NCI-H2171 treated with DMSO at 0.1 percent for 48 hours (cell line): ENCODE results near the gene CPA5.
A peak's percentile ranks its signal among the peaks of the same experiment; 100 is the strongest.

Experiments
- DNase-seq: peaks from one replicate; lab custom pipeline; 2025; lab: John Stamatoyannopoulos, UW

The CPA5 gene

GRCh38 chr7:130397051-130397757, 52.6 kb downstream of the CPA5 start:
- DNase-seq, result no peak

DNA sequence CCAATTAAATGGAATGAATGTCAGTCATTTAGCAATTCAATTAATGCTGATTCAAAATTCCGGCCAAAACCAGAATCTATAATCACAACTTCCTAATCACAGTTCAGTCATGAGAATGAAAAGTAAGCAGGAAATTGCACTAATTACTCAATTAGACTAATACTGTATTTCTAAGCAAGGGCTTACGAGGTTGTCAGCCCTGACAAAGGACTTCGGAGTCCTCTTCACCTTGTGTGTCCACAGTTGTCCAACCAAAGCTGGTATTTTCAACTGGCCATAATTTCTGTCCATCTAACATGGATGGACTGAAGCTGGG, 53.1 kb downstream of the CPA5 start:
- DNase-seq, result no peak

DNA sequence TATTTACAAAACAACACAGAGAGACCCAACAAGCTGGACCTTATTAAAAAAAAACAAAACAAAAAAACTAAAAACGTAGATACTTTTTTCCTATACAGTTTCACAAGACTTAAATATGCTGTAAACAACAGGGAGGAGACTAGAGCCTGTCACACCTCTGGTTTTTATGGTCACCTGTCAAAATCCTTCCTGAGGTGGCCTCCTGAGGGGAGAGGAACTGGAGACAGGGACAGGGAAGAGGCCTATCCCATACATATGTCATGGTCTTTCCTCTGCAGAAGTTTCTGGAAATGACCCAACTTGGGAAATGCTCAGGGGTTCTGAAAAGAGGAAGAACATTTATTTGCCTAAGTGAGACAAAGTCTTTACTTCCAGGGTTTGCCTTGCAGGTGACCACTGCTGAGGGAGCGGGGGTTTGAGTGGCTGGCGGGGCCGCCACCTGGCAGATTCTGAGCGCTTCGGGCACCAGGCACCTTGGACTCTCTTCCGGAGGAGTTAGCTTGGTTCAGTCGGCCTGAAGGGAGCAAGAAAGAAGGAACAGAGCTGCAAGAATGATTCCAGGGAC, 54.0 kb downstream of the CPA5 start:
- DNase-seq, result no peak

DNA sequence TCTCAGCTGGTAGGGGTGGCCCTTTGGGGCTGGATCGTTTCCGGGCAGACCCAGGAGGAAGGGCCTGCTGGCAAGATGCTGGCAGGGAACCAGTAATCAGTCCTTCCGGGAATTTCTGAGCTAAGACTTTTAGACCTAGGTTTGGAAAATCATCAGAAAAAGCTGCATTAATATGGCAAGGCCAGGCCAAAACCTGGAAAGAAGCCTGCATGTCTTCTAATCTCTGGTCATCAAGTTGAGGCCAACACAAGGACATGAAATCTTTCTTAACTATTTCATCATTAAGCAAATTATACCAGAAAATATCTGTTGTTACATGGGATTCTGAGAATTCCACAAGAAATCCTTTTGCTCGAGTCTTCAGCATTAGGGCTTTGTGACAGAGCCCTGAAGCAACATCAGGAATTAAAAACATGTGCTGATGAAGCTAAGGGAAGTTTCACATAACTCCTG, 55.5 kb downstream of the CPA5 start:
- no peak for DNase-seq

- DNase-seq, result no peak
Measured at GRCh38 chr7:130401101-130401500, 56.5 kb downstream of the CPA5 start.

DNA sequence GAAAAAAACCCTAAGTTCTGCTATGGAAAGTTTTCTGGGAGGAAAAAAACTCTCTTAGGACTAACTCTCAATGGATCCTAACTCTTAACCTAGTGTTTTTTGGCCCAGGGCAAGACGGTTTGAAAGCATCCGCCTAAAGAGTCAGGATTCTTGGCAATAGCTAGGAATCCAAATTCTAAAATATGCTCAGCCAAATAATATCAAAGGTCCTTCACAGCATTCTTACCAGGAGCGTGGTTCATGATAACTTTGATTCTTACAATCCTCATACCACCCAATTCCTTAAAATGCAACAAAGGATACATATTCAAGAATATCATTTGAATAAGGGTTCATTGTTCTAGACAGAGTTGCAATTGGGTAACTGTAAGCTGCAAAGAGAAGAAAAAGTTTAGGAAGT, 57.0 kb downstream of the CPA5 start:
- DNase-seq, result no peak

DNA sequence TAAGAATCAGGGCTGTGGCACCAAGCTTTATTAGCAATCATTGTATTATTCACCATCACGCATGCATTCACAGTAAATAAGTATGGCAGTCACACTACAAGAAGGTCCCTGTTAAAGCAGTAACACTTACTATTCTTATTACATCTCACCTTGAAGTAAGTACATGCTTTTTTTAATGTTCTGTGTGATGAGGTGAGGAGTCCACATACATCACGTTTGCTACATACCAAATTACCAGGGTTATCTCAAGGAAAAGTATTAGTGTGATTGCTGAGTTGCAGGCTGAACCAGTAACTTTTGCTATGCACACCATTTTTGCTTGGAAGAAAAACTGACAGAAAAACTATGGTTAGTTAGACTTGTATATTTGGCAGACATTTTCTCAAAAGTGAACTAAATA, 60.4 kb downstream of the CPA5 start:
- no peak for DNase-seq

DNA sequence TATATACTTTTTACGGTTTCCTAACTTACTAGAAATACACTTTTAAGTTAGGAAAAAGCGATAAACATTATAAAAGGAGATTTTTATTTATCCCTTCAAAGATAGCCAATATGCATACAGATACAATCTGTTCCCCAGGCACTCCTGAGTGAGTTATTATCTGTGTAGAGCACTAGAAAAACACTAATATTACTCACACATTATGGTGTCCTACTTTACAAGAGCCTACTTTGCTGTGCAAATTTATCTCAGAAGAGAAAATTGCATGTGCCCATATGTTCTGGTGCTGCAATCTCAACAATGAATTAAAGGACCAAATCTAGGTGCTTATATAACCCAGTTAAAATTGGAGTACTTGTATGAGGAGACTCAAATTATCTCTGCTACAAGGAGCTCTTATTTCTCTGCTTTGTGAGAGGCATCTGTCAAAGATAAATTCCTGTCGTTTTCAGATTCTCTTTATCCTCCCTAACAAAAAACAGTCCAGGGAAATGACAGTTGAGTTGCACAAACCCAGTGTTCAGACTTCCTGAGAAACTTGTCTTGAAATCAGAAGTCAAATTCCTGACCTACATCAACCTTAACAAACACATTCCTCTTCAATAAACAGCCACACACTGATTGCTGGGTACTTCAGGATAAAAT, 64.6 kb downstream of the CPA5 start:
- DNase-seq, result peak; percentile 81

DNA sequence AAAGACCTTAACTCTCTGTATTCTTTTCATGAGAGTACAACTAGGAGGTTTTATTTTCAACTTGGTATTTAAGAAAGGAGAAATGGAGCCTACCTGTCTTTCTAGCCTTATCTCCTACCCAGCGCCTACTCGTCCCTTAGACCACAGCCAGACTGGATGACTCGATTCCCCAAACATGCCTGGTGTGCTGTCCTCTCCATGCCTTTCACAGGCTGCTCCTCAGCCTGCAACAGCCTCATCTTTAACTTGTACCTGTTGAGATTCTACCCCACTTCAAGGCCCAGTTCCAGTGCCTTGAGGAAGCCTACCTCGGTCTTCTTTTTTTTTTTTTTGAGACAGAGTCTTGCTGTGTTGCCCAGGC, 65.1 kb downstream of the CPA5 start:
- DNase-seq, result no peak

DNA sequence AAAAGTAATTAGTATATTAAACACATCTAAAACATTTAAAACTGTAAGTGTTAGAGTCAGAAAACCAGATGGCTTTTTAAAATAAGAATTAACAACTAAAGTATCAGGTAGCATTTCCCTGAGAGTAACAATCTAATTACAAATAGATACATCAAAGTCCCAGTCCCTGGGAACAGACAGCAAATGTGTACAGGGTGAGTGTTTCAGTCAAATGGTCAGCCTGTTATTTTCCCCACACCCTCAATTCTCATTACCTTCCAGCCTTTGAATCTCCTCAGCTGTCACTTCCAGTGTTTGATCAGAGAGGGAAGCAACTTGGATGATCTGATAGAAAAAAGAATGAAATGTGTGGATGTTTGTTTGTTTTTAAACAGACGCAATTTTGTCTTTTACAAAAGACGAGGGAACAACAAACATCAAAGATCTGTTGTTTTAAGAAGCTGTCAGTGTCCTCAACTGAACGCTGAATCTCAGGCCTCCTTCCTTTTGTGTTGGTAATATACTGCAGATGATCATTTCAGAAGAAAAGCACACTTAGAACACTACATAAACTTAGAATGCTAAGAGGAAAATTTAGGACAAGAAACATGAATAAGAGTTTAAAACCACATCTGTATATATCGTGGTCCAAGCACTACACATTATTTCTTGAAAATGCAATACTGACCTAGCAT, 66.4 kb downstream of the CPA5 start:
- no peak for DNase-seq

- no peak for DNase-seq
Measured at GRCh38 chr7:130413201-130413600, 68.6 kb downstream of the CPA5 start.

- DNase-seq, result no peak
Measured at GRCh38 chr7:130415006-130415405, 70.4 kb downstream of the CPA5 start.

DNA sequence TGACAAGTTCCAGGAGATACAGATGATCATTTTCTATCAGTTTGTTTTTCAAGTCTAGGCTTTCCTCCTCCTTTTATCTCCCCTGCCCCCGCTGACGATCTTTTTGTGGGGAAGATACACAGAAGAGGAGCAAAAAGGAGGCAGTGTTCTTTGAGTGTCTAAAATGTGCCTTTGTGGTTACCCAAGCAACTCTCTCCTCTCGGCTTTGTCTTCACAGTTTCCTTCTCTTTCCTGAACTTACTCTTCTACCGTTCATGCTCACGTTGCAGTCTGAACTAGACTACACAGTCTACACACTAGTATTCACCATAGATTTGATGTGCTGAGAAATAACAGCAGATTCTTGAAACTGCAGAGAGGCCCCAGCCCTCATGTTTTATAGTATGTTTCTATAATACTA, 72.6 kb downstream of the CPA5 start:
- DNase-seq, result no peak

- DNase-seq, result no peak
Measured at GRCh38 chr7:130418306-130418705, 73.7 kb downstream of the CPA5 start.
